WTC11 (cell line): ENCODE results near the gene FOXN3.

ENCODE experiments used
- ATF2 ChIP-seq: sonication (generic); formaldehyde crosslinking; IDR thresholded peaks from 2 replicates; pipeline ENCODE4 v1.8.1; 2022; ENCODE audit warnings: low read depth, missing genetic modification reagents, borderline replicate concordance
- TF ChIP-seq, protein P1 (sequence below): fragments of 200-600 bp; IDR thresholded peaks from 2 replicates; pipeline ENCODE4 v1.8.0; 2022; ENCODE audit warnings: antibody characterized with exemption

- TF ChIP-seq, protein P1, sequence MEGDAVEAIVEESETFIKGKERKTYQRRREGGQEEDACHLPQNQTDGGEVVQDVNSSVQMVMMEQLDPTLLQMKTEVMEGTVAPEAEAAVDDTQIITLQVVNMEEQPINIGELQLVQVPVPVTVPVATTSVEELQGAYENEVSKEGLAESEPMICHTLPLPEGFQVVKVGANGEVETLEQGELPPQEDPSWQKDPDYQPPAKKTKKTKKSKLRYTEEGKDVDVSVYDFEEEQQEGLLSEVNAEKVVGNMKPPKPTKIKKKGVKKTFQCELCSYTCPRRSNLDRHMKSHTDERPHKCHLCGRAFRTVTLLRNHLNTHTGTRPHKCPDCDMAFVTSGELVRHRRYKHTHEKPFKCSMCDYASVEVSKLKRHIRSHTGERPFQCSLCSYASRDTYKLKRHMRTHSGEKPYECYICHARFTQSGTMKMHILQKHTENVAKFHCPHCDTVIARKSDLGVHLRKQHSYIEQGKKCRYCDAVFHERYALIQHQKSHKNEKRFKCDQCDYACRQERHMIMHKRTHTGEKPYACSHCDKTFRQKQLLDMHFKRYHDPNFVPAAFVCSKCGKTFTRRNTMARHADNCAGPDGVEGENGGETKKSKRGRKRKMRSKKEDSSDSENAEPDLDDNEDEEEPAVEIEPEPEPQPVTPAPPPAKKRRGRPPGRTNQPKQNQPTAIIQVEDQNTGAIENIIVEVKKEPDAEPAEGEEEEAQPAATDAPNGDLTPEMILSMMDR, result no peak
- no peak for TF ChIP-seq ATF2 (CRISPR knock-in tag)
These were observed 5.1 kb downstream of the FOXN3 start for GRCh38 chr14:89411976-89412375.
